ENCODE measurements around the gene CCDC85B.
A peak's percentile ranks its signal among the peaks of the same experiment; 100 is the strongest.

- TF ChIP-seq IRF9 (CRISPR knock-in tag; IDR thresholded peaks at IDR 0.05; ENCODE audit: borderline replicate concordance) (peak; percentile 50; the same call in 1 of the 2 replicates), ZC3H4 (CRISPR knock-in tag; IDR thresholded peaks at IDR 0.05; ENCODE audit: borderline replicate concordance) (no peak), STAG1 (CRISPR knock-in tag; IDR thresholded peaks at IDR 0.05) (peak; percentile 53), ZNF3 (CRISPR knock-in tag; IDR thresholded peaks at IDR 0.05) (no peak)
These were observed 2.2 kb upstream of the CCDC85B start, which contains the start of gene FIBP for GRCh38 chr11:65888163-65888814.

All from HepG2 (cell line).